Activated B cell treated with CpG ODN at 0.5 μM for 24 hours (primary cell): ENCODE results near the gene OR6C68. TPM values are rescaled to one million over a fixed set of nuclear protein-coding genes. Genes with fewer than 3 reads are reported as not detected.

ENCODE experiments used
- ATAC-seq: fragments of 200-7000 bp; cut with Tn5 transposase; one replicate; pipeline ENCODE4 v1.10.0; 2021; ENCODE audit warnings: low read depth, mild to moderate bottlenecking, moderate library complexity
- CTCF ChIA-PET: fragments of 350-600 bp; sonication (Branson Sonifier 250); formaldehyde crosslinking; loops from one replicate; lab custom pipeline; 2021; ENCODE audit warnings: antibody characterized with exemption; lab: Charles Lee
- POLR2A ChIA-PET: fragments of 350-600 bp; sonication (Branson Sonifier 250); formaldehyde crosslinking; loops from one replicate; lab custom pipeline; 2021; ENCODE audit warnings: antibody characterized with exemption; lab: Charles Lee
- DNase-seq: peaks from one replicate; pipeline ENCODE4 v3.0.0; 2022
- H3K27ac Mint-ChIP-seq: one replicate; pipeline ENCODE4 v1.8.0; 2020; ENCODE audit warnings: mixed read lengths
- H3K27me3 Mint-ChIP-seq: one replicate; pipeline ENCODE4 v1.8.0; 2021; ENCODE audit warnings: mixed read lengths
- H3K36me3 Mint-ChIP-seq: one replicate; pipeline ENCODE4 v1.8.0; 2021; ENCODE audit warnings: low read depth, mixed read lengths
- H3K4me1 Mint-ChIP-seq: one replicate; pipeline ENCODE4 v1.8.0; 2021; ENCODE audit warnings: mixed read lengths
- H3K4me3 Mint-ChIP-seq: one replicate; pipeline ENCODE4 v1.8.0; 2020; ENCODE audit warnings: mild to moderate bottlenecking, mixed read lengths
- H3K9me3 Mint-ChIP-seq: one replicate; pipeline ENCODE4 v1.8.0; 2020; ENCODE audit warnings: mixed read lengths
- CTCF ChIP-seq: fragments of 200-600 bp; IDR thresholded peaks from one replicate; pipeline ENCODE4 v1.8.0; 2022; ENCODE audit warnings: antibody characterized with exemption, mild to moderate bottlenecking
- intact Hi-C: fragments of 100-400 bp; cut with micrococcal nuclease; formaldehyde crosslinking; loops from one replicate; pipeline ENCODE4 v1.15.1; 2024
- total RNA-seq: library from RNA; stranded (reverse); gene quantifications from 2 replicates; pipeline ENCODE4 v1.2.3, GENCODE V29; 2022

Gene OR6C68
- total RNA-seq, 1 donor from 2014 or later, result not detected

- ATAC-seq (no peak), DNase-seq (no peak)
- TF ChIP-seq CTCF, result no peak
- intact Hi-C loops, result no loop called here
- Mint-ChIP-seq H3K4me1 (no peaks in the 10 kb centered on the region), H3K9me3 (peaks cover 4% of the 10 kb centered on the region), H3K4me3 (no peak overlapping the region), H3K27me3 (peaks cover 20% of the 10 kb centered on the region), H3K36me3 (no peaks in the 10 kb centered on the region), H3K27ac (no peak overlapping the region)
- POLR2A ChIA-PET, result no interaction called here
- CTCF ChIA-PET, result no interaction called here
Measured at GRCh38 chr12:55516391-55516790, 24.2 kb downstream of the OR6C68 start.

Other genes with a start within 250 kb of the OR6C68 start
- not detected in 2 replicates for gene OR6C74, start 247.8 kb upstream of the OR6C68 start, total RNA-seq
- not detected in 2 replicates for gene OR6C6, start 195.8 kb upstream of the OR6C68 start, total RNA-seq
- gene OR6C1, start 178.0 kb upstream of the OR6C68 start, total RNA-seq, result not detected in 2 replicates
- gene OR6C3, start 161.6 kb upstream of the OR6C68 start, total RNA-seq, result not detected in 2 replicates
- gene OR6C75, start 129.4 kb upstream of the OR6C68 start, total RNA-seq, result not detected in 2 replicates
- gene OR6C65, start 91.8 kb upstream of the OR6C68 start, total RNA-seq, result not detected in 2 replicates
- gene OR6C76, start 66.1 kb upstream of the OR6C68 start, total RNA-seq, result not detected in 2 replicates
- not detected in 2 replicates for gene OR6C2, start 48.3 kb upstream of the OR6C68 start, total RNA-seq
- gene OR6C70, start 22.2 kb upstream of the OR6C68 start, total RNA-seq, result not detected in 2 replicates
- gene OR6C4, start 57.2 kb downstream of the OR6C68 start, total RNA-seq, result not detected in 2 replicates
- 0.32 TPM in 1 of 2 replicates, not detected in the other for gene OR2AP1, start 80.1 kb downstream of the OR6C68 start, total RNA-seq
- not detected in 2 replicates for gene OR10P1, start 144.5 kb downstream of the OR6C68 start, total RNA-seq
- 1.4 and 2.1 TPM in 2 replicates for gene ITGA7, start 215.5 kb downstream of the OR6C68 start, total RNA-seq
- gene BLOC1S1, start 223.7 kb downstream of the OR6C68 start, total RNA-seq, result 91.0 and 104 TPM in 2 replicates
- 10.3 and 16.5 TPM in 2 replicates for gene RDH5, start 228.0 kb downstream of the OR6C68 start, total RNA-seq
- gene CD63, start 236.6 kb downstream of the OR6C68 start, total RNA-seq, result 104 and 111 TPM in 2 replicates